Spleen (tissue), 11 donors: ENCODE measurements around the gene PRAF2. TPM values are rescaled to one million over a fixed set of nuclear protein-coding genes. Genes with fewer than 3 reads are reported as not detected.

Source experiments
- DNase-seq: peaks from one replicate; pipeline ENCODE4 v3.0.0-alpha.2; 2020
- H3K27ac ChIP-seq, 8 donors: fragments of 200-600 bp; sonication (generic) in 7 of 8; 1 replicate in 4 of 8; 2 replicates in 4 of 8; pipeline versions ENCODE4 v1.5.0 to v1.8.0; 2016 to 2021; ENCODE audit warnings: inconsistent platforms in 4 of 8, mild to moderate bottlenecking in 4 of 8, moderate library complexity in 1 of 8
- H3K27me3 ChIP-seq, 7 donors: fragments of 200-600 bp; sonication (generic) in 6 of 7; replicated peaks in 1 of 7; 1 replicate in 4 of 7; 2 replicates in 3 of 7; pipeline versions ENCODE4 v1.5.0 to v1.8.0; 2016 to 2021; ENCODE audit warnings: inconsistent platforms in 3 of 7, mild to moderate bottlenecking in 1 of 7
- H3K36me3 ChIP-seq, 6 donors: fragments of 200-600 bp; sonication (generic) in 5 of 6; 1 replicate in 4 of 6; 2 replicates in 2 of 6; pipeline versions ENCODE4 v1.5.0 to v1.8.0; 2016 to 2021; ENCODE audit warnings: inconsistent platforms in 2 of 6
- H3K4me1 ChIP-seq, 6 donors: fragments of 200-600 bp; sonication (generic) in 5 of 6; 1 replicate in 3 of 6; 2 replicates in 3 of 6; pipeline versions ENCODE4 v1.5.0 to v1.8.0; 2016 to 2021; ENCODE audit warnings: inconsistent platforms in 3 of 6
- H3K4me3 ChIP-seq, 8 donors: fragments of 200-600 bp; sonication (generic) in 7 of 8; 1 replicate in 4 of 8; 2 replicates in 4 of 8; pipeline versions ENCODE4 v1.5.0 to v1.8.0; 2016 to 2021; ENCODE audit warnings: inconsistent platforms in 4 of 8, mild to moderate bottlenecking in 4 of 8, moderate library complexity in 2 of 8
- H3K9me3 ChIP-seq, 8 donors: fragments of 200-600 bp; sonication (generic) in 7 of 8; 1 replicate in 4 of 8; 2 replicates in 4 of 8; pipeline versions ENCODE4 v1.5.0 to v1.8.0; 2016 to 2021; ENCODE audit warnings: inconsistent platforms in 4 of 8
- POLR2A ChIP-seq, 3 donors: fragments of 450-650 bp; IDR thresholded peaks; one replicate each; pipeline ENCODE4 v1.5.1; 2017; ENCODE audit warnings: antibody characterized with exemption in 3 of 3, mild to moderate bottlenecking in 1 of 3
- POLR2AphosphoS5 ChIP-seq, 3 donors: sonication (generic); formaldehyde crosslinking; IDR thresholded peaks; one replicate each; pipeline ENCODE4 v1.5.1; 2017; ENCODE audit warnings: antibody characterized with exemption in 3 of 3
- WGBS, 5 donors: extraction: QIAGEN DNeasy Blood & Tissue Kit in 3 of 5; methylation state at CpG; one replicate each; pipeline versions ENCODE4 v1.1.5 to v1.1.7; 2013 to 2018; 5-methylcytosine and 5-hydroxymethylcytosine counted together
- intact Hi-C: fragments of 100-400 bp; cut with DNase I; formaldehyde crosslinking; loops from one replicate; pipeline ENCODE4 v1.15.0; 2023; ENCODE audit warnings: low total_unique reads
- polyA plus RNA-seq, 3 donors: library from polyadenylated mRNA; stranded (reverse); fragments of 200-250 nt; gene quantifications; one replicate each; pipeline ENCODE4 v1.2.1, GENCODE V29; 2013
- total RNA-seq, 7 donors: library from RNA; depleted of rRNA in 3 of 7; stranded (reverse); fragments of >200 nt in 3 of 7; fragmentation: NEBNext Ultra II Directional in 4 of 7; extraction: Animal tissue kit (Norgen Biotek cat#: 25700) in 4 of 7; gene quantifications; one replicate each; pipeline versions ENCODE4 v1.1.0 to v1.2.1, GENCODE V29; 2016 to 2021
- TF ChIP-seq, protein P1 (sequence below), 11 experiments: fragments of 200-600 bp in 7 of 11; fragments of 450-650 bp in 4 of 11; sonication (generic) in 4 of 11; IDR thresholded peaks in 8 of 11; conservative IDR thresholded peaks in 3 of 11; 1 replicate in 7 of 11; 2 replicates in 4 of 11; pipeline versions ENCODE4 v1.4.0 to v1.8.0; 2016 to 2021; ENCODE audit warnings: antibody characterized with exemption in 11 of 11, inconsistent platforms in 4 of 11, mild to moderate bottlenecking in 1 of 11
- donor health status: healthy with polysubstance abuse.
- donor health status: DM: no; HTN: no; CAD: no; lungs with moderate emphysema.
- donor health status: DM: no; HTN: no; CAD: no.
- donor health status: Bipolar disorder and iron deficiency.
- donor health status: healthy.
- donor health status: DM: no; HTN: no; CAD: no.
- donor health status: DM: yes; HTN: yes; CAD: no.

Gene PRAF2
- total and polyA plus RNA-seq, 10 donors = 15.4 to 23.7 (median 18.3) TPM

DNA sequence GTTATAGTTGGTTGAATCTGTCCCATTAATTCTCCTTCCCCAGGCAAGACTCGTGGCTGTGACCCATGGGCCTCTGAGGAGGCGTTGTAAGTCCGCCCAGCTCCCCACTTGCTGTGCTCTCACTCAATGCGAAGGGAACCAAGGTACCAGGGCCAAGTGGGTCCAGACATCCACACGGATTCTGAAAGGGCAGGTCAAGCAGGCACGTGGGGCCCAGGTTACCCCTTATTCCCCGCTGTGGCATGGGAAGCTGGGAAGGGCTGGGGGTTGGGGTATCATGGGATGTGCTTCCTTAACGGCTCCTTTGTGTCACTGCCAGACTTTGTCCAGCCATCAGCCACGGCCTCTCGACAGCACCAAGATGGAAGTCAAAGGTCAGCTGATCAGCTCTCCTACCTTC is 11.9 kb downstream of the PRAF2 start:
- DNase-seq = no peak
- 60 to 87% (median 82%) methylated on average over 1 to 10 of the region's 10 CpGs for WGBS, 5 donors
- Histone ChIP-seq H3K4me1 (no peaks in the 10 kb centered on the region), H3K36me3 (peaks cover 0 to 42% (median 0%) of the 10 kb centered on the region in 6 donors), H3K27me3 (no peaks in the 10 kb centered on the region), H3K4me3 (no peak overlapping the region), H3K9me3 (no peaks in the 10 kb centered on the region), H3K27ac (no peak overlapping the region)
- TF ChIP-seq POLR2AphosphoS5 (IDR thresholded peaks at IDR 0.05) (no peak), POLR2A (IDR thresholded peaks at IDR 0.05) (no peak)
- TF ChIP-seq, protein P1, sequence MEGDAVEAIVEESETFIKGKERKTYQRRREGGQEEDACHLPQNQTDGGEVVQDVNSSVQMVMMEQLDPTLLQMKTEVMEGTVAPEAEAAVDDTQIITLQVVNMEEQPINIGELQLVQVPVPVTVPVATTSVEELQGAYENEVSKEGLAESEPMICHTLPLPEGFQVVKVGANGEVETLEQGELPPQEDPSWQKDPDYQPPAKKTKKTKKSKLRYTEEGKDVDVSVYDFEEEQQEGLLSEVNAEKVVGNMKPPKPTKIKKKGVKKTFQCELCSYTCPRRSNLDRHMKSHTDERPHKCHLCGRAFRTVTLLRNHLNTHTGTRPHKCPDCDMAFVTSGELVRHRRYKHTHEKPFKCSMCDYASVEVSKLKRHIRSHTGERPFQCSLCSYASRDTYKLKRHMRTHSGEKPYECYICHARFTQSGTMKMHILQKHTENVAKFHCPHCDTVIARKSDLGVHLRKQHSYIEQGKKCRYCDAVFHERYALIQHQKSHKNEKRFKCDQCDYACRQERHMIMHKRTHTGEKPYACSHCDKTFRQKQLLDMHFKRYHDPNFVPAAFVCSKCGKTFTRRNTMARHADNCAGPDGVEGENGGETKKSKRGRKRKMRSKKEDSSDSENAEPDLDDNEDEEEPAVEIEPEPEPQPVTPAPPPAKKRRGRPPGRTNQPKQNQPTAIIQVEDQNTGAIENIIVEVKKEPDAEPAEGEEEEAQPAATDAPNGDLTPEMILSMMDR (IDR thresholded peaks at IDR 0.05 in 8 of 11, conservative IDR thresholded peaks at IDR 0.05 in 3 of 11) = no peak
- intact Hi-C loops = no loop called here

DNA sequence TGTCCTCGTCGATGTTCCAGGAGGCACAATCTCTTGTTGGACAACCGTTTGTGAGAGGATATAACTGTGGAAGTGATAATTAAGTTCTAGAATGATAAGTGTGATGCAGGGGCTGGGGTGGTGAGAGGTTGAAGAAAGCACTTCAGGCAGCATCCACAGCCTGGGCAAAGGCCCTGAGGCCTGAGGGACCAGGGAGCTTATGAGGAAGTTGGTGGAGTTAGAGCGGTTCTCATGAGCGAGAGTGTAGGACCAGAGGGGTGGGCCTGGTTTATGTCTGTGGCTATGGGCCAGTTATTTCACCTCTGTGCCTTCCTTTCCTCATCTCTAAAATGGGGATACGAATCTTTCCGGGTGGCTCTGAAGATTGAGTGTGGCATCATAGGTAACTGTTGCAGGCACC is 12.3 kb downstream of the PRAF2 start:
- Histone ChIP-seq H3K27me3 (no peaks in the 10 kb centered on the region), H3K4me3 (no peak overlapping the region), H3K4me1 (no peaks in the 10 kb centered on the region), H3K36me3 (peaks cover 0 to 41% (median 0%) of the 10 kb centered on the region in 6 donors), H3K9me3 (no peaks in the 10 kb centered on the region), H3K27ac (no peak overlapping the region)
- 81 to 96% (median 85%) methylated on average over 7 of the region's 7 CpGs for WGBS, 5 donors
- TF ChIP-seq, protein P1 (IDR thresholded peaks at IDR 0.05 in 8 of 11, conservative IDR thresholded peaks at IDR 0.05 in 3 of 11) = no peak
- no peak for TF ChIP-seq POLR2AphosphoS5 (IDR thresholded peaks at IDR 0.05)
- TF ChIP-seq POLR2A (IDR thresholded peaks at IDR 0.05) = no peak
- intact Hi-C loops = no loop called here
- no peak for DNase-seq

DNA sequence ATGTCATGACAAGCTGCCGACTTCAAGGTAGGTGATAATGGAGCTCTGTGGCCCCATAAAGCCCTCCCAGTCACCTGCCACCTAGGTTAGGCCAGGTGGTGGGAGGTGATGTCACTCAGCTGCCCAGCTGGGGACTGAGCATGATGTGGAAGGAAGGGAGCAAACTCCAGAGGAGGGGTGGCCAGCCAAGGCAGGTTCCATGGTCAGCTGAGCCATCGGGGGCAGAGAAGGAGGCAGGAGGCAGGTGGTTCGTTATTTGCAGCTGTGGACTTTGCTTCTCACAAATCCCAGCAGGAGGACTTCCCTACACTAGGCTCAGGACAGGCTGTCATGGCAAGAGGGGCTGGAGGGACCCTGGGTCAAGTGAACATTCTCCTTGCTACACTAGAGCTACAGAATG is 12.9 kb downstream of the PRAF2 start:
- WGBS, 5 donors = 69 to 100% (median 85%) methylated on average over 1 to 3 of the region's 3 CpGs
- no peaks in the 10 kb centered on the region for H3K4me1 ChIP-seq
- intact Hi-C loops = no loop called here
- H3K4me3 ChIP-seq = no peak overlapping the region
- H3K27ac ChIP-seq = no peak overlapping the region
- no peaks in the 10 kb centered on the region for H3K9me3 ChIP-seq
- no peak for TF ChIP-seq POLR2A (IDR thresholded peaks at IDR 0.05)
- TF ChIP-seq, protein P1 (IDR thresholded peaks at IDR 0.05 in 8 of 11, conservative IDR thresholded peaks at IDR 0.05 in 3 of 11) = no peak
- H3K36me3 ChIP-seq = peaks cover 0 to 37% (median 0%) of the 10 kb centered on the region in 6 donors
- H3K27me3 ChIP-seq = no peaks in the 10 kb centered on the region
- no peak for DNase-seq

DNA sequence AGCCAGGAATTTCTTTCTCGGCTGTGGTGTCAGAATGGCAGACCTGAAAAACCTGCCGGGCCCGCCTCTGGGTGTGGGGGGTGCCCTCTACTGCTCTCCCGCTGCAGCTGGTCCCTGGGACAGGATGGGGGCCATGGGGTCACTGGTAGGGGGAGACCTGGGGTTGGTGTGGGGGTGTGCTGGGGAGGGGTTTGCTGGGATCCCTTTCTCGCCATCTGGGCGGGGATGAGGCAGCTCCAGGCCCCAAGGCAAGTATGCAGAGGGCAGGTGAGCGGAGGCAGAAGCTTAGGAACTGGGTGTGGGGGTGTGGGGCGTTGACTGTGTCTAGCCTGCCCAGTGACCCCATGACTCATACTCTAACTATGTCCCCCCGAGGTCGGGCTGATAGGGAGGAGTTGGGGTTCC is 14.1 kb downstream of the PRAF2 start:
- peaks cover 0 to 5% (median 0%) of the 10 kb centered on the region in 6 donors for H3K4me1 ChIP-seq
- no peaks in the 10 kb centered on the region for H3K9me3 ChIP-seq
- no peak overlapping the region for H3K4me3 ChIP-seq
- H3K27ac ChIP-seq = peak overlapping the region in 1 of 8 donors; percentile 46
- no peak for TF ChIP-seq POLR2A (IDR thresholded peaks at IDR 0.05)
- TF ChIP-seq, protein P1 (IDR thresholded peaks at IDR 0.05 in 8 of 11, conservative IDR thresholded peaks at IDR 0.05 in 3 of 11) = no peak
- no peak for TF ChIP-seq POLR2AphosphoS5 (IDR thresholded peaks at IDR 0.05)
- no peaks in the 10 kb centered on the region for H3K27me3 ChIP-seq
- H3K36me3 ChIP-seq = peaks cover 0 to 26% (median 0%) of the 10 kb centered on the region in 6 donors
- intact Hi-C loops = no loop called here
- 65 to 94% (median 77%) methylated on average over 9 to 10 of the region's 10 CpGs; no CpG with 5 or more reads in 1 of the 5 donors for WGBS, 5 donors
- DNase-seq = no peak
